ENCODE results near the gene FER.

DNA sequence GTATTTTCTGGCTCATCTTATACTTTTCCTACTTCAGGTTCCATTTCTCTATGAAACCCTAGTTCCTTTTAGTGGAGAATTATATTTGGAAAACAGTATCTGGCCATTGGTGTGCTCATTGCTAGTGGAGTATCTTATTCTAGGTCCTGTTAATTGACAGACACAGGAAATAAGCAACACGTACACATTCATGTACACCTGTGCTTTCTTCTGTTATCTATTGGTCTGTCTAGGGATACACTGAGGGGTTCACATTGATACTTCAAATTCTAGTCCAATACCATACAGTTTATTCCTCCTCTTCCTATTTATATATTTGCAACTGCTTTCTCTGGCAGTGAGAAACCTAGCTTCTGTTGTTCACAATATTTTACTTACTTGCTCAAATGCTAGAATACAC, 110.2 kb downstream of the FER start:
- TF ChIP-seq, protein P1, sequence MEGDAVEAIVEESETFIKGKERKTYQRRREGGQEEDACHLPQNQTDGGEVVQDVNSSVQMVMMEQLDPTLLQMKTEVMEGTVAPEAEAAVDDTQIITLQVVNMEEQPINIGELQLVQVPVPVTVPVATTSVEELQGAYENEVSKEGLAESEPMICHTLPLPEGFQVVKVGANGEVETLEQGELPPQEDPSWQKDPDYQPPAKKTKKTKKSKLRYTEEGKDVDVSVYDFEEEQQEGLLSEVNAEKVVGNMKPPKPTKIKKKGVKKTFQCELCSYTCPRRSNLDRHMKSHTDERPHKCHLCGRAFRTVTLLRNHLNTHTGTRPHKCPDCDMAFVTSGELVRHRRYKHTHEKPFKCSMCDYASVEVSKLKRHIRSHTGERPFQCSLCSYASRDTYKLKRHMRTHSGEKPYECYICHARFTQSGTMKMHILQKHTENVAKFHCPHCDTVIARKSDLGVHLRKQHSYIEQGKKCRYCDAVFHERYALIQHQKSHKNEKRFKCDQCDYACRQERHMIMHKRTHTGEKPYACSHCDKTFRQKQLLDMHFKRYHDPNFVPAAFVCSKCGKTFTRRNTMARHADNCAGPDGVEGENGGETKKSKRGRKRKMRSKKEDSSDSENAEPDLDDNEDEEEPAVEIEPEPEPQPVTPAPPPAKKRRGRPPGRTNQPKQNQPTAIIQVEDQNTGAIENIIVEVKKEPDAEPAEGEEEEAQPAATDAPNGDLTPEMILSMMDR (IDR thresholded peaks at IDR 0.05; ENCODE audit: poor library complexity), result no peak
- no peak for TF ChIP-seq EZH2phosphoT487 (IDR thresholded peaks at IDR 0.05; ENCODE audit: low read depth, severe bottlenecking, unreplicated experiment)
